Left hindlimb (tissue), 1 donor: ENCODE measurements around the gene MUC4.
"Not testable (repeated sequence)": the region's sequence is repeated elsewhere in the genome, so short reads cannot be mapped to it uniquely, and the experiment has no call there.

Experiments
- DNase-seq: peaks from one replicate; pipeline ENCODE4 v3.0.0-alpha.2; 2018

Gene MUC4

DNA sequence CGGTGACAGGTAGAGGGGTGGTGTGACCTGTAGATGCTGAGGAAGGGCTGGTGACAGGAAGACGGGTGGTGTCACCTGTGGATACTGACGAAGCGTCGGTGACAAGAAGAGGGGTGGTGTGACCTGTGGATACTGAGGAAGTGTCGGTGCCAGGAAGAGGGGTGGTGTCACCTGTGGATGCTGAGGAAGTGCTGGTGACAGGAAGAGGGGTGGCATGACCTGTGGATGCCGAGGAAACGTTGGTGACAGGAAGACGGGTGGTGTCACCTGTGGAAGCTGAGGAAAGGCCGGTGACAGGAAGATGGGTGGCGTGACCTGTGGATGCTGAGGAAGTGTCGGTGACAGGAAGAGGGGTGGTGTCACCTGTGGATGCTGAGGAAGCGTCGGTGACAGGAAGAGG, 27.7 kb downstream of the MUC4 start:
- DNase-seq = not testable (repeated sequence)

DNA sequence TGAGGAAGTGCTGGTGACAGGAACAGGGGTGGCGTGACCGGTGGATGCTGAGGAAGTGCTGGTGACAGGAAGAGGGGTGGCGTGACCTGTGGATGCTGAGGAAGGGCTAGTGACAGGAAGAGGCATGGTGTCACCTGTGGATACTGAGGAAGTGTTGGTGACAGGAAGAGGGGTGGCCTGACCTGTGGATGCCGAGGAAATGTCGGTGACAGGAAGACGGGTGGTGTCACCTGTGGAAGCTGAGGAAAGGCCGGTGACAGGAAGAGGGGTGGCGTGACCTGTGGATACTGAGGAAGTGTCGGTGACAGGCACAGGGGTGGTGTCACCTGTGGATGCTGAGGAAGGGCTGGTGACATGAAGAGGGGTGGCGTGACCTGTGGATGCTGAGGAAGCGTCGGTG, 30.5 kb downstream of the MUC4 start:
- not testable (repeated sequence) for DNase-seq

- DNase-seq = no peak
These were observed 33.8 kb downstream of the MUC4 start for GRCh38 chr3:195777975-195778374.

DNA sequence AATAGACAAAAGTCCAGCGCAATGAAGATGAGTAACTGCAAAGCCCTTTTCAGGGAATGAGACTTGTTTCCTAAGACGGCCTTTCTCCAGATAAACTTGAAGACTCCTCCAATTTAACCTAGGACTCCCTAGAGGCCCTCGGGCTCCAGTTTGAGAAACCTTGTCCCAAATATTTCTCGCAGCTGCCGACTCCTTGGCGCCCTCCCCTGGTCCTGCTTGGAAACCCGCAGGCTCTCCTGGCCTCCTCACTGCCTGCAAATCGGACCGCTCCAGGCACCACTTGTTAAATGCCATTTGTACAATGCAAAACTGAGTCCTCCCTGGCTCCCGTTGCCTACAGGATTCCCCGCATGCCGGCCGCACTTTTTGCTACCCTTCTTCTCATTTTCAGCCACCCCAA, 36.8 kb downstream of the MUC4 start:
- no peak for DNase-seq

DNA sequence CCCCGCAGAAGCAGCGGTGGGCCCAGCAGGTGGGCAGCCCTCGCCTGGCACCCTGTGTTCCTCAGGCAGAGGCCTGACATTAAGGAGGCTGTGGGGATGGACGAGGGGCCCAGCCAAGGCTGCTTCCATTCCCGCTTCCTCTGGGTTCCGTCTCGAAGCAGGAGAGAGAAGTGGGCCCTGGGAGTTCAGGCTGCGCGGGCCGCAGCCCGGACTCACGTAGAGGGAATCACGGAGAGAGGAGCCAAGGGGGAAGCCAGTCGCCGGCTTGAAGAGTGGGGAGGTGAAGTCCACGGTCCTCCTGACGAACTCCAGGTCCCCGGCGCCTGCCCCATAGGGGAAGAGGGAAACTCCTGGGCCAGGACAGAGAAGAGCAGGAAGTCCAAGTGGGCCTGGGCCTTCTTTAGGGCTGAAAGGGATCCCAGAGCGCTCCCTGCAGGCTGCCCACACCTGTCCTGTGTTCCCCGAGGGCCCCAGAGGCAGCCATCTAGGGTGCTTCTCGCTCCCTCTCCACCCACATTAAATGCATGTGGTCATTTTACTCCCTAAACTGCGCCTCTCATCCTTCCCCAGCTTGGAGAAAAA, 37.7 kb downstream of the MUC4 start:
- DNase-seq = no peak

DNA sequence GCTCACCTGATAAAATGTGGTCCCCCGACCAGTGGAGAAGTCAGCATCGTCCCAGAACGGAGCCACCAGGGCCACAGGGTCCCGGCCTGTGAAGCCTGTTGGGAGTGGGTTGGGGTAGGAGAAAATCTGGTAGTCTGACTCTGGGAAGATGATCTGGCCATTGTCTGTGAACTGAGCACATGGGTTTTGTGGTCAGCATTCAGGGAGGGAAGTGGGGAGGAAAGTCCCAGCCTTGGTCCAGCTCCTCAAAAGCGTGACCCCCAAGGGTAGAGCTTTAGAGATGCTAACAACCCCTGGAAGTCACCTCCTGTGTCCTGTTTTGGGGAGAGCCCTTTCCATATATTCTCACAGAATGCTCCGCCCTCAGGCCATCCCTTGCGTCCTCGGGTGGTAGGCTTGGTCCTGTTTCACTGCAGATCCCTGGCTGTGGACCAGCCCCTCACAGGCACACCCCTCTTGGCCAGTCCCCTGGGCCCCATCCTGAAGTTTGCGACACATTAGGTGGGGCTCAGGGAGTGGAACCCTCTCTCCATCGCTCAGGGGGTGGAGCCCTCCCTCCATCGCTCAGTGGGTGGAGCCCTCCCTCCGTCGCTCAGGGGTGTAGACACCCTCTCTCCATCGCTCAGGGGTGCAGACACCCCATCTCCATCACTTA, 40.0 kb downstream of the MUC4 start:
- no peak for DNase-seq

GRCh38 chr3:195770841-195771645, 40.7 kb downstream of the MUC4 start:
- DNase-seq = not testable (repeated sequence)

DNA sequence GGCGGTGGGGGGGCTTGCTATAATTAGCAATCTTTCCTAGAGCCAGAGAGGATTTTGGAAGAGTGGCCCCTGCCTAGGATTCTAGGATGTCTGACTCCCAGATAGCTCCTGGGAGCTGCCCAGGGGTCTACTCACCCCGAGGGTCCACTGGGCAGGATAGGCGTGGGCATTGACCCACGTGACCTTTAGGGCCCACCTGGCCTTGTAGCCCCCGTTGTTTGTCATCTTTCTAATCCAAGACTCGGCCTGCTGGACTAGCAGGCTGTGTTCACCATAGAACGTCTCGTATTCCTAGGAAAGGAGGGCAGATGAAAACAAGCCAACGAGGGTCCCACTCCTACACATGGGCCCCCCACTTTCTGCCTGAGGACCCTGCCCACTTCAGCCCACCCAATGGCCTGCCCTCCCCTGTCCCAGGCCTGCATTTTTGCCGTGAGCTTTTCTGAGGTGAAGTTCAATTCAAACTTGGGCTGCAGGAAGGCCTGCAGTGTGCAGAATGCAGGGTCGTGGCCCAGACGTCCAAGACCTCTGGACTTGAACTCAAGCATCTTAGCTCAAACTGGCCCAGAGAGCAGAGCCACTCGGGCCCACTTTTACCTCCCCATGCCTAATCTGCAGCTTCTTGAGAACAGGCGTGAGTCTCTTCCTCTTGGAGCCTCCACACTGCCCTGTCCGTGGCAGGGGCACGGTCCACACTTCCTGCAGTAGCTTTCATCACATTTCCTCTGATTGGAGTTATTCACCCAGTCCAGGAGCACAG, 41.5 kb downstream of the MUC4 start:
- DNase-seq = no peak

GRCh38 chr3:195769551-195769950, 42.2 kb downstream of the MUC4 start:
- DNase-seq = no peak

- no peak for DNase-seq
These were observed 42.9 kb downstream of the MUC4 start for GRCh38 chr3:195768831-195769303.

DNA sequence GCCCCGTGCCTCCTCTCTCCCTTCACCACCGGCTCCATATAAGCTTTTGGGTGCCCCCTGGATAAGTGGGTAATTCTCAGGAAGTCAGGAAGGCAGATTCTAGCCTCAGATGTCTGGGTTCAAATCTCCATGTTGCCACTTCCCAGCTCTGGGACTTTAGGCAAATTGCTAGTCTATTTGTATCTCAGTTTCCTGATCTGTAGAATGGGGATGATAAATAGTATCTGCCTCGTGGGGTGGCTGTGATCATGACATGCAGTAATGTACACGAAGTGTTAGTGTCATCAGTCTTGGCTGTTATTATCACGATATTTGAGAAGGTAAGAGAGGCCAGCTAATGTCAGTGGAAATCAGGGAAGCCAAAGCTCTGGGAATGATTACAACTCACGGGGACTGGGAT, 43.3 kb downstream of the MUC4 start:
- DNase-seq = no peak

DNA sequence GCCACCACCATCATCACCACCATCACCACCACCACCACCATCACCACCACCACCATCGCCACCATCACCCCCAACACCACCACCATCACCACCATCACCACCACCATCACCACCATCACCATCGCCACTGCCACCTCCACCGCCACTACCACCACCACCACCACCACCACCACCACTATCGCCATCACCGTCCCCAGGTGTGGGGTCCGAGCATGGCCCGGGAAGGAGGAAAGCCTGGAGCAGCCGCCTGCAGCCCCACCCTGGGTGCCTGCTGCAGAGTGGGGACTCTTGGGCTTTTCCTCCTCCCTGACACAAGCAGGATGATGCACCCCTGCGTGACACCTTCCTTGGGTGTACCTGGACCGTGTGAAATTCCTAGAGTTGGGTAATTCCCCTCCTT, 43.9 kb downstream of the MUC4 start:
- no peak for DNase-seq

DNA sequence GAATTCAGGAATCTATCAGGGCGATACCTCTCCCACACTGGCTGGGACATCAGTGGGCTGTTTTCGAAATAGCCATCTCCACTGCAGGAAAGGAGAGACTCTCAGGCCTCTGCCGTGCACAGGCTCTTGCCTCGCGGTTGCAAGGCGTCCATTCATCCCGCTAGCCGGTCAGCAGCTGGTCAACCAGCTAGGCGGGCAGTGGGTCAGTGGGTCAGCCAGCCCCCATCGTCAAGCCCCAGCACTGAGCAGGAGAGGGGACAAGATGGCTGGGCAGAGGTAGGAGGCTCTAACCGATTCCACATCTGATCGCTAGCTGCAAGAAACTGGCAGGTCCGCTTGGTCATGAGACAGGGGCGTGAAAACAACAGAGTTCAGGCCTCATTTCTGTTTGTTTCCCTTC, 45.1 kb downstream of the MUC4 start:
- no peak for DNase-seq

- DNase-seq = no peak
These were observed 46.6 kb downstream of the MUC4 start for GRCh38 chr3:195764961-195765706.

- no peak for DNase-seq
These were observed 47.6 kb downstream of the MUC4 start for GRCh38 chr3:195763843-195764825.

- no peak for DNase-seq
These were observed 48.5 kb downstream of the MUC4 start for GRCh38 chr3:195763076-195763830.

DNA sequence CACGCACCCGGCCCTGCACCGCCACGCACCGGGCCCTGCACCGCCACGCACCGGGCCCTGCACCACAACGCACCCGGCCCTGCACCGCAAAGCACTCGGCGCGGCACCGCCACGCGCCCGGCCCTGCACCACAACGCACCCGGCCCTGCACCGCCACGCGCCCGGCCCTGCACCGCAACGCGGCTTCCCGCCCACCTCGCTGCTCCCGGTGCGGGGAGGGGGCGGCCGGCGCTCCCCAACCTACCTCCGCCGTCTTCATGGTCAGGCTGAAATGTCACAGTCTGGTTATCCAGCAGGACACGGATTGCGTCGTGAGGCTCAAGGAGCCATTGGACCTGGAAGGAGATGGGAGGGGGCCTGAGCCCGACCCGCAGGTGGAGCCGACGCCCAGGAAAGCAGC, 49.1 kb downstream of the MUC4 start:
- no peak for DNase-seq

DNA sequence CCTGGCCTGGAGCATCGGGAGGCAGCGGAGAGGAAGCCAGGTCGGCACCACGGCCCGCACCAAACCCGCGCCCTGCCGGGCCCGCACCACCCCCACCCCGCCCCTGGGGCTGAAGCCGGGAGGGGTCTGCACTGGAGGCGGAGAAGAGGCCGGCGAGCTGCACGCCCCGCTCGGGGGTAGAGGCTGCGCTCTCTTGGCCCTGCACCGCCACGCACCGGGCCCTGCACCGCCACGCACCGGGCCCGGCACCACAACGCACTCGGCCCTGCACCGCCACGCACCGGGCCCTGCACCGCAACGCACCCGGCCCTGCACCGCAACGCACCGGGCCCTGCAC, 49.5 kb downstream of the MUC4 start:
- DNase-seq = no peak

- DNase-seq = no peak
These were observed 50.0 kb downstream of the MUC4 start for GRCh38 chr3:195761567-195762248.

GRCh38 chr3:195761123-195761566, 50.6 kb downstream of the MUC4 start:
- no peak for DNase-seq
